ENCODE data around the gene BLID.

BLID gene, protein sequence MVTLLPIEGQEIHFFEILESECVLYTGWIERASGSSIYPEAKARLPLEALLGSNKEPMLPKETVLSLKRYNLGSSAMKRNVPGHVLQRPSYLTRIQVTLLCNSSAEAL

DNA sequence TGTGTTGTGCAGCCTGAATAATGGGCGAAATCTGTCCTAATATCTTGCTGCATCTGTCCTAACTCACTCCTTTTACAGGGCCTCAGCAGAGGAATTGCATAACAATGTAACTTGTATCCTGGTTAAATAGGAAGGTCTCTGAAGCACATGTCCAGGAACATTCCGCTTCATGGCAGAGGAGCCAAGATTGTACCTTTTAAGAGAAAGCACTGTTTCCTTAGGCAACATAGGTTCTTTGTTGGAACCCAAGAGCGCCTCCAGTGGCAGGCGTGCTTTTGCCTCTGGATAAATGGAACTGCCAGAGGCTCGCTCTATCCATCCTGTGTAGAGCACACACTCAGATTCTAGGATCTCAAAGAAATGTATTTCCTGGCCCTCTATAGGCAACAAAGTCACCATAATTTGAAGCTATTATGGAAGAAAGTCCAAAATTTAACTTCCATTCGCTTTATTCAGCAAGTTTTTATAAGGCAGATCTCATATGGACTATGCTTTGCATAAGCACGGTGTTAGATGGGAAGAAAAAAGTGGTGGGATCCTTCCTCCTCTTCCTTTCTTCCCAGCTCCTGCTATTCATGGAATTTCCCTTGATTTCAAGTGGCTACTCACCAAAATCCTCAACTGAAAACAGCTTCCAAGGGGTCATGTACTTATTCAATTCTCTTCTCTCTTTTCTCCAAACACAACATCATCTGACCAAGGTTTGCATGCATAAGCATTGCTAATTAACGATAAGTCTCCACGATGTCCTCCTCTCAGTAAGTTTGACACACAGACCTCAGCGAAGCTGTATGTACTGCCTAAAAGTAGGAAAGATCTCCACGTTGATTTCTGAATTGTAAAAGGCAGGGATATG lies at the start of gene BLID:
Gene BLID (minus strand): TSS at position 692 of the 856 bp plus-strand sequence. CDS start 293 bp downstream, at position 399.
- DNase-seq = no peak

DNA sequence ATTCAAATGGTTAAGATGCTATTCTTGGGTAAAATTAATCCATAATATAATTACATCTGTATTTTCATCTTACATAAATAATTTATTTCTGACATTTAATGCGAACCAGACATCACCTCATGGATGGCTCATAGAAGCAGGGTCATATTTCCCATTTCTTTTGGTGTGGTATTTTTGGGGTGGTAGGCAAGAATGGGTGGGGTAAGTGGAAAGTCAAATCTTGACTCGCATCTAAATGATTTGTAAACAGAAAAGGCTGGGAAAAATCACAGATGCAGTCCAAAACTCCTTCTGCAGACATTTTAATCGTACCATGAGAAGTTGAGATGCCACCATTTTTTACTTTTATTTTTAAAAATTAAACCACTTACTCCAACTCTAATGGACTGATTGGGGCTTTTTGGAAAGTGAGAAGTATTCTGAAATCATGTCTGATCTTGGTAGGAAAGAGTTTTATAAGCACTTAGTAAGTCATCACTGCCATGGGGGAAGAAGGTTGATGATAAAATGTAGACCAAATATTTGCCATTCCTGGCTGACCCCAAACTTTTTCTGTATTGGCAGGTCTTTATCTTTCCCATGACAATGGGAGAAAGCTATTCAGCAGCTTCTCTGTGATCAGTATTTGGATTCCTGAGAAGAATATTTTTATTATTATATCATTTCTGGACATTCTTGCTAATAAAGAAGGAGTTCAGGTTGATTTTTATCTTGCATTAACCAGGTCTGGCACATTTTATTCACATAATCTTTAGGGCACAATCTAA lies 47.2 kb upstream of the BLID start:
- DNase-seq = no peak

DNA sequence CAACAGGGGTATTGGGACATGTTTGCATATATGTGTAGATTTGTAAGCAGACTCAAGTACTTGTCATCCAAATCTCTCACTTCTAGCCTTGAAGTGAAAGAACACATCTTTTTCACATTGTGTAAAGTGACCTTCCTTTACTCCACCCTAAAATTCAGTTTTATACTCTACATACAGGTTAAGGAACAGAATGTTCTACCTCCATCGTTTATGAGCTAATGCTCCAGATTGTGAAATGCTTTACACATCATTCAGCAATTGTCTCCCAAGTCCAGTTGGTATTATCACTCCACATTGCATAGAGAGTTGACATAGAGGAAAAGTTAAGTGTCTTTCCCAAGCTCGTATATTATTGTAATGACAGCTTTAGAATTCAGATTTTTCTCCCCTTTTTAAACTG lies 46.1 kb upstream of the BLID start:
- no peak for DNase-seq

DNA sequence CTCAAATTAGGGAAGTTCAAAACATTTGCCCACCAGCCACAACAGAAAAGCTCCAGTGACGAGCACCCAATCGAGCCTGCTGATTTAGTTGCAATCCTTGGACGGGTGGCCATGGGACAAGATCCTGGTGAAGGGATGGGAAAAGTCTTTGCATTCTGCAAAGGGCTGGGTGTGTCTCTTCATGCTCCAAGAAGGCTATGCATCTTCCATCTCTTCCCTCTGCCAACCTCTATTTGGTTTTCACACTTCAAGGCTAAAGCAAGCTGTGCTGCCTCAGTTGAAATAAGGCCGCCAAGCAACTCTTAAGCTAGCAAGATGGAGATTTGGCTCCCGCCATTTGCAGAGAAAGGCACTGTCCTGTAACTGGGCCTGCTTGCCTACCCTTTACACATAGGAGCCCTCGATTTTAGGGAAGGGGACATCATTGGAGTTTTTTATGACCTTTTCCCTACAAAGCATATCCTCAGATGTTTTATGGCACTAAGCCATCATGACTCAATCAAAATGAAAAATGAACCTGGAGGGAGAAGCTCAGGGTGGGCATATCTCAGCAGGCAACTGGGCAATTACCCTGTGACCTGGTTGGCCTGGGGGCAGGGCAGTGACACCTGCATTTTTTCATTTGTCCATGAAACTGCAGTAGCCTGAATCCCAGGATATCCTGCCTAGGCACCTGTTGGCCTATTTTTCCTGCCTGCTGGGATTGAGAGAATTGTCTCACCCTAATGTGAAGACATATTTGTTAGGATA lies 45.0 kb upstream of the BLID start:
- DNase-seq = no peak

DNA sequence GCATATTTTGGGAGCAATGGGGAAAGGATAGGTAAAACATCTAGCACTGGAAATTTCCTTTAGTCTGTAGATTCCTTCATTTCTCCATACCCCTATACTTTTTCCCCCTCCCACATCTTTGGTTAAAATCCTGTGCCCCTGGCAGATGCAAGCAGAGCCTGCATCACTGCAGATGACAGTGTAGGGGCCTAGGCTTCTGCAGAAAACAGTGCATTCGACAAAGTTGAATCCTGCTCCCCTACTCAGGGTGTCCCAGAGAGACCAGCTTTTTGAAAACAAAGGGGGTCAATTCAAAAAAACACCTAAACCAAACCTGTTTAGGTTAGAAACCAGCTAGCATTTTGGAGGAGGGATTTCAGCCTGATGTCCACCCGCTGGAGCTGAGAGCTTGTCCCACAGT lies 43.8 kb upstream of the BLID start:
- no peak for DNase-seq

DNA sequence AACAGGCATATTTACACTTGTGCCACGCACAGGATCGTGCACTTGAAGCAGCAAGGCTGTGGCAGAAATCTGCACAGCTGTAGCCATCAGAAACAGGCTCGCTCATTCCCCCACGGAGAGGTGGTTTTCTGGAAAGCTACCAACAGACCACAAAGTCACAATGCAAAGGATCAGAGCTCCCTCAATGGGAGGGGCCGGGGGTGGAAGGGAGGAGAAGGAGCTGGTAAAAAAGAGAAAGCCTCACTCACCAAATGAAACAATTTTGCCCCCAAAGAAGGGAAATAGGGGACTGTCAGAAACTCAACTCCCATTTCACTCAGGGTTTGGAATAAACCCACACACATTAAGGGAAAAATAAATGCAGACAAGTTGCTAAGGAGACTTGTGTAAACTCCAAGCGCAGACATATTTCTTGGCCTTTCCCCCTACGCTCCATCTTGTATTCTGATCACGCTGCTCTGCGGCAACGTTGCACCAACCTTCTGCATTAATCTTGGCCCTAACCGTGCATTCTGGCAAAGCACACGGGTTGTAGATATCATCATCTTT lies 43.2 kb upstream of the BLID start:
- no peak for DNase-seq

DNA sequence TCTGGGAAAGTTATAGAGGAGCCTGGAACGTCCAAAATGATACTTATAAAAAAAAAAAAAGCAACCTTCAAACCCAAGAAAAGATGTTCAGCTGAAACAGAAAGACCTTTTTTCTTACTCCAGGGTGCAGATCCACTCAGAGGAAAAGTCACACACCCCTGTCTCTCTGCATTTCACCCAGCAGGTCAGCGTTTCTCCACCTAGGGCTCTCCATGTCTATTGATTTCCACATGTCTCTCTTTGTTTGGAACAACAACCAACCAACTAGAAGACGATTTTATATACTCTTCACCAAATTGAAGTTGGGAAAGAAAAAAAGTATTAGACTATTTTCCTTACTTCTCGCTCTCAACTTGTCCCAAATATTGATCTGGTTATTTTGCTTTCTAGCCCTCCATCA lies 42.2 kb upstream of the BLID start:
- no peak for DNase-seq

DNA sequence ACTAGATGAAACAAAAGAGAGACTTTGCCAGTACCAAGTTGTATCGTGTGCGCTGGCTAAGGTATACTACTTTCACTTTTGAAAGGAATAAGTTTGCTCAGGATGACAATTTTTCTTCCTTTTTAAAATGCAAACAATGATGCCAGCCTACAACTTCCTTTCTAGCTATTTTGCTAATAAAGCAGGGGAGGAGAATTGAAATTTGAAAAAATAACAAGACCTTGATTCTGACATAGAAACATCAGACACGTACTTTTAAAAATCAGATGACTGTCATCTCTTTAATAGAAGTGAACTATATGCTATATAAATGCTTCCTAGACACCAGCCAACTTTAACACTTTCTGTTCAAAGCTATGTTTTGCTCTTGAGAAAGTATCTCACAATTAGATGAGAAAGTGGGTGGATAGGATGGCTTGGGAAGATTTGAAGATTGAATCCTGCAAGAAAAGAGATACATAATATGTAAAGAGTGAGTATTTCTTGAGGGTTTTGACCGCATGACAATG lies 41.7 kb upstream of the BLID start:
- peak; percentile 10 for DNase-seq

DNA sequence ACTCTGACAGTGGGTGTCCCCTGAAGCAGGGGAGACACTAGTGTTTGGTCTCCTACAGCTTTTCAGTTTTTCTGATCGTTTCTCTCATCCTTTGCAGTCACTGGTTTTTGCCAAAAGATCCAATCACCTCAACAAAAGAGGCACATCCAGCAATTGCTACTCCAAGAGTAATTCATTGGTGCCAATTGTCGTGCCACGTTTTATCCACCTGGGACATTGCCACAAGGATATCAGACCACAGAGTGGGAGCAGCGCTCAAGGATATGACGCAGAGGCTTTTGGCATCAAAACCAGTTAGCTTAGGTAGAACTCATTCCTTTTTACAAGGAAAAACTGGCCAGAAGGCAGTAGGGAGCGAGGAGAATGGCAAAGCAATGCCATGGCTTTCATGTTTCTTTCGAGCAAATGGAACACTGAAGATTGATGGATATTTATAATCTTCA lies 40.9 kb upstream of the BLID start:
- no peak for DNase-seq

DNA sequence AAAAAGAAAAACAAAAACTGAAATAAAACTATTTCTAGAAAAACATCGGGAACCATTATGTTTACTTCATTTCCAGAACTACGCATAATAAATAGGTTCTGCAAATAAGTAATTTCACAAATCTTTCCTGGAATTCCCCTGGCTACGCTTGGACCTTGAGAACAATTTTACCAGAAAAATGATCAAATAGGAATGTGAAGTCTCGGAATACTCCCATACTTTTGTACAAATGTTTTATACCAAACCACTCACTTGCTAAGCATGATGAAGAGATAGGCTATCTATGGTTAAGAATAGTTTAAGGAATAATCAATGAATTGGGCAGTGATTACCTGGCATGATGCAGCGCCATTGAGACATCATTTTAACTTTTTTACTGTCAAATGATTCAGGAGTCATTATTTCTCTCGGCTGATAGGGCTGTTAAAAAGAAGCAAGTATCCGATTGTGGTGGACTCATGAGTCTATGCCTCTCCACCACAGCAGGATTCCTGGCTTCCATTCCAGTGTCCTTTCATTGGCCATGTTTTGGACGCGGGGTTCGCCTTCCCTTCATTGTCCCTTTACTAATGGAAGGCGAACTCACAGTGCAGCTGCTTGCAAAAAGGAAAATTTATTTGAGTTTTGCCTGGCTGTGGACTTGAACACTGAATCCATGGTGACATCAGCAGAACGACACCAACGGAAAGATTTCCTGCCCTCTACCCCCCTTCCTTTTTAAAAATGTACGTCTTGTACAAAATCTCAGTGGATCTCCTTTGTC lies 39.9 kb upstream of the BLID start:
- DNase-seq = no peak

DNA sequence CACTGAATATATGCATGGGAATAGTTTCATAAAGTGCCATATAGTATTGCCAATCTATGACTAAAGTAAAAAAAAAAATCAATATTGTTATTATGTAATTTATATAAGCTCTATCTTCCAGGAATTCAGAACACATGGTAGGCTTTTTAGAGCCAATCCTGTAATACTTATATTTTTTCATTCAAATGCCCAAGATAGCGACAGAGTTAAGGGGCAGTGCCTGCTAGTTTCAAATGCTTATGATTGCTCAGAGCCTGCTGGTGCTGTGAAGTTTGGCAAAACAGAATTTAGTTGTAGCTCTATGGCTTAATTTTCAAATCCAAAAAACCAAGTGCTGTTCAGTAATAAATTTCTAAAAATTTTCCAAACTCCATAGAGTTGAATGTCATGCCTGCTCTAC lies 39.0 kb upstream of the BLID start:
- DNase-seq = no peak

DNA sequence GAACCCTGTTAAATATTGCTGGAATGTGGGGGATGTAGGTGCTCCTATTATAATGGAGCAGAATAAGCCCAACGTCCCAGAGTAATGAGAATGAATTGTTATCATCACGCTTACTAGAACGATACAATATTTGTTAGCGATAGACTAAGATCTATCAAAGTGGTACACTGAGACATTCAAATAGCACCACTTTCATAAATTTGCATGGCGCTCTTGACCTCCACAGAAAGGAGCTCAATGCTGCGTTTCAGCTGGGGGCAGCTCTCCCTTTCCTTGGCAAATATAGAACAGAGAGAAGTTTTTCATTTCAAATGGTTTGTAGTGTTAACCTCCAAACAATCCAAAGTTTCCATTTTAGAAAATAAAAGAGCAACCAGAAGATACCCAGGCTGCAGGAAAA lies 38.2 kb upstream of the BLID start:
- DNase-seq = no peak

DNA sequence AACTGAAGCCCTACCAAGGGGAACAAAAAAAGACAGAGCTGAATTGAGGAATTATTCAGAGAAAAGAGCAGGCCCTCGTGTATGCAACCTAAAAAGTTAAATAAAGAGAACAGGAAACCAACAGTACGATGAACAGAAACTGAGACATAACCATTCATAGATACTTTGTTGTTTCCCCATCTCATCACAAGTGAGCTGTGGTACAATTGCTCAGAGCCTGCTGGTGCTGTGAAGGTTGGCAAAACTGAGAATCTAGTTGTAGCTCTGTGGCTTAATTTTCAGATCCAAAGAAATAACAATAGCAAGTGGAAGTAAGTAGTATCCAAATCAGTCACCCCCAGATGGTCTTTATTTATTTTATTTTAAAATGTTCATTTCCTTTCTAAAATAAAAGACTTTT lies 37.7 kb upstream of the BLID start:
- no peak for DNase-seq

DNA sequence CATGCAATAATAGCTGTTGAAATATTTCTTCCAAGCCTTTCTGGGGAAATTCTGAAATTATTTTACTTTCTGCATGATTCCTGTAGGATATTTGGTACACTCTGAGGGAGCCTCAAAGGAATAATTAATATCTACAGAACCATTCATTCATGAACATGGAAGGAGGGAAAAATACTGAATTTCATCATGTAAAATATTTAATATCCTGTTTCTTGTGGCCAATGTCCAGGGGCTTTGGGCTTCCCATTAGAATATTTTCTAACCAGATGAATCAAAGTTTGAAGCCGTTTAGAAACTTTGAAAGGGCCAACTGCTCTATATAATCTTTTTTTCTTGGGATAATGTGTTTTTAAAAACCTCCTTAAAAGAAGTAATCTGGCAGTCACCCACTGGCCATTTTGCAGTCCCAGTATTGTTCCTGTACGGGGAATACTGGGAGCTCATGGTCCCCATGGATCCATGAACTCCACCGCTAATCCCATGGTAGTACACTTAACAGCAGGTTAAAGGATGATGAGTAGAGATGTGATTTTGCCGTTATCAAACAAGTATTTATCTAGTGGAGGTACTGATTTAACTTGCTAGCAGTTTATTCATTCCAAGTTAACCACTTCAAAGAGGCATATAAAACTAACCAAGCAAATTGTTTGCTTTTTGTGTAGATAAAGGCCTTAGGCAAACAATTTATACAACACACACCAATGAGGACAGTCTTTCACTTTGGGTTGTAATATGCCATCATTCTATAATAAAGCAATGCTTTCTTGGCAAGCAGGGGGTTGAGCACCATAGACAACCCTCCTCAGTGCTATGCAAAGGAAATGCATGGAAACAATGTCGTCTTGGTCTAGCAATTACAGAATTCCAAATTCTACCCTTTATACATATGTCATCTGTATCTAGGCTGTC lies 34.5 kb upstream of the BLID start:
- no peak for DNase-seq

DNA sequence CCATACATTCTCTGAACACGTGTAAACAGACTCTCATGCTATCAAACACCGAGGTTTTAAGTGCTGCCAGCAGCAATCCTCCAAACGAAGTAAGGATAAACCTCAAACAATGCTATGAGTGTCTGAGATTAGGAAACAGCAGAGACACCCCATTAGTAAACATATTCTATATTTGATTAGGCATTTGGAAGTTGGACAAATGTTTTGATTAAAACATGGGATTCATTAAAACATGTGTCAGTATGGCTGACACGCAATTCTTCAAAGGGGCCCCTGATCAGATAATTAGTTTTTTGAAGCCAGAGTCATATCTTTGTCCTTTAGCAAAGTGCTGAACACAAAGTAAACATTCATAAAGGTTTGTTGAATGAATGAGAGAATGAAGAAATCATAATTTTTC lies 33.2 kb upstream of the BLID start:
- no peak for DNase-seq

DNA sequence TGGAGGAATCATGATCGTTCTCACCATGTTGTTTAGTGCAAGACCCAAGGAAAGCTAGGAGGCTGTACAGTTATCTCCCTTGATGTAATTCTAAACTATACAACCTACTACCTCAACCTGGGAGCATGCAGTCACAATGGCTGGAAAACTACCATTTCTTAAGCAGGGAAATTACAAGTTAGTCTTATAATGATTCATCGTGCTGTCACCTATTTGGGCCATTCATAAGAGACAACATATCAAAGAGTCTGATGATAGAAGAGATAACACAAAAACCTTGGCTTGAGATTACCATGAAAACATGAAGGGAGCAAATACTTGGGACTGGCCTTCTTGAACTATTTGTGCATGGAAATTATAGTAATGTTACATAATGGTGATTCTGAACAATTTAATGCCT lies 30.5 kb upstream of the BLID start:
- no peak for DNase-seq

DNA sequence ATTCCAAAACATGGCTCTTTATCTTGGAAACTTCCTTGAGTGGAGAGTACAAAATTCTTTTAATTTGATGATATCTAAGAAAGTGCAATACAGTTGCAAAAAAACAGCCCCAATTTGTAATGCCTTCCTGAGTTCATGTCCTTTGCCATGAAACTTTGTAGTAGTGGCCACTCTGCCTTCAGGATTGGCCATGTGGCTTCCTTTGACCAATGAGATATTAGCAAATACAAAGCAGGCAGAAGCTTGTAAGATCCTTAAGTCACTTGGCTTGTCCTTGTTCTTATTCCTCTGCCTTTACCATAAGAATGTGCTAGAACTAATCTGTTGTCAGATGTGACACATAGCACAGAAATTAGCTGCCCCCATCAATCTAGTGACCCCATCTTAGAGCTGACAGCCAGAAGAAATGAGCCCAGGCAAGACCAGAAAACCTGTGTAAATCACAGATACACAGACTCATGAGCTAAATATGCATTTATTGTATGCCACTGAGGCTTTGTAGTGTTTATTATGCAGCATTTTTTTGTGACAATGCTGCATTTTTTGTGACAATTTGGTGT lies 29.8 kb upstream of the BLID start:
- DNase-seq = no peak

DNA sequence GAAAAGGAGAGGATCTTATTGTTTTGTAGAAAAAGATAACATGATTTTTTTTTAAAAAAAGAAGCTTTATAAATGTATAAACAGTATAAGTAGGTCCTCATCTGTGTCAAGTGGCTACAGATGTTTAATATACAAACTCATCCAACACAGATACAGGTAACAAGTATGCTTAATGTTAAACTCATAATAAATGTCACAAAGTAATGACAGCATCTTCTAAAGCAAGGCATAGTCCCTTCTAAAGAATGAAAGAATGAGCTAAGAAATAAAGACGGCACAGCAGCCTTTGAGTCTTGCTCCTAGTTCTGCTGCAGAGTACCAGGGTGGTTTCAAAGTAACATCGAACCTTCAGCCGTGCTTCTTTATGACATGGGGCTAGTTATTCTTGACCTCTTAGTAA lies 28.7 kb upstream of the BLID start:
- DNase-seq = no peak

DNA sequence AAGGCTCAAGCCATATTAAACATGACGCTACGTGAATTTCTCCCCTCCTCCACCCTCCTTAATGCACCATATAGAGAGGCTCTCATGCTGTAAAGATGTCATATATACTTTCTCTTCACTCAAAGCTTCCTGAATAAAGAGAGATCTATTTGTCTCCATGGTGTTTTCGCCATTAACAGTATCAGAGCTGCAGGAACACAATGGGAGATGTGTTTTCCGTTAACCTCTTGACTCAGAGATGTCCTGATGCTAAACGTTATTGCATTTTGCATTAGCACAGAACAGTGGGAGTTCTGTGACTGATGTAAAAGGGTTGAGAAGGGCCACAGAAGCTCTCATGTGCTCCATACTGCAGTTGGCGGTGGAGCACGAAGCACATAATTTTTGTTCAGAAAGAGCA lies 25.7 kb upstream of the BLID start:
- no peak for DNase-seq

DNA sequence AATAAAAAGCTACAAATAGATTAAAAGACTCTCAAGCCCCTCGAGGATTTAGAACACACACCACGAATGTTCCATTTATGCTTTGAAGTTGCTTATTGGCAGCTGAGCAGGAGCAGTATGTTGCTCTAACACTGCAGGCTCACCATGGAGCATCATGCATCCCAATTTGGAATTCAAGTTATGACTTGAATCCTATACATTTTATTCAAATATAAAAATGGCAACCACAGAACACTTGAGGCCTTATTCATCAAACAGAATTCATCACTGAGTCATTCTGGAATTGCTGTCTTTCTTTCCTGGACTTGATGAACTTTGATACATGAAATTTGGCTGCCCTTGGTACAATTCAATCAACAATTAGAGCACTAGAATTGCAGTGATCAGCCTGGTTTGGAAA lies 24.5 kb upstream of the BLID start:
- no peak for DNase-seq

DNA sequence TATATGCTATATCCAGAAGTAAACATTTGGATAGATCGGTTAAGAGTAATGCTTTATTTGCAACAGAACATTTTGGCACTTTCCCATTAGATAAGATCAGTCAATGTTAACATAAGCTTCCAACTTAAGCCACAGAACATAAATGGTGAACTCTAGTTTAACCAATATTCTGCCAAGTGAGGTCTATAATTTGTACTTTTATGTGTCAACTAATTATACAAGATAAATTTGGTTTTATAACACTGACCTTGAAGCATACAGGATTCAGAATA lies 23.5 kb upstream of the BLID start:
- DNase-seq = no peak

Measured in inflammatory macrophage treated with lipopolysaccharide for 4 hours (primary cell).